Endodermal cell (in vitro differentiated cells): ENCODE results near the gene RUBCNL. TPM values are rescaled to one million over a fixed set of nuclear protein-coding genes. Genes with fewer than 3 reads are reported as not detected.

ENCODE experiments used
- DNase-seq: peaks from one replicate; pipeline ENCODE4 v3.0.0-alpha.2; 2017
- H3K27ac ChIP-seq: 2 replicates; pipeline ENCODE4 v1.5.1; 2013; ENCODE audit warnings: mild to moderate bottlenecking, low read depth, low read length, moderate library complexity
- H3K27me3 ChIP-seq: 2 replicates; pipeline ENCODE4 v1.6.1; 2013; ENCODE audit warnings: mild to moderate bottlenecking, low read length, moderate library complexity; ENCODE audit not compliant: insufficient read depth, control insufficient read depth, poor library complexity, severe bottlenecking
- H3K36me3 ChIP-seq: 2 replicates; pipeline ENCODE4 v1.7.0; 2013; ENCODE audit warnings: mild to moderate bottlenecking, low read length, moderate library complexity; ENCODE audit not compliant: control insufficient read depth, insufficient read depth
- H3K4me1 ChIP-seq: one replicate; pipeline ENCODE4 v1.7.0; 2013; ENCODE audit warnings: low read length; ENCODE audit not compliant: control insufficient read depth, insufficient read depth
- H3K4me3 ChIP-seq: 2 replicates; pipeline ENCODE4 v1.5.1; 2013; ENCODE audit warnings: mild to moderate bottlenecking, low read length, moderate library complexity
- H3K9ac ChIP-seq: 2 replicates; pipeline ENCODE4 v1.6.1; 2013; ENCODE audit warnings: mild to moderate bottlenecking, low read length, moderate library complexity; ENCODE audit not compliant: poor library complexity, severe bottlenecking; ENCODE audit errors: extremely low read depth
- H3K9me3 ChIP-seq: 2 replicates; pipeline ENCODE4 v1.6.1; 2013; ENCODE audit warnings: mild to moderate bottlenecking, low read length, moderate library complexity; ENCODE audit not compliant: control insufficient read depth
- H3K27ac Mint-ChIP-seq: 2 replicates; pipeline ENCODE4 v1.8.0; 2020; ENCODE audit warnings: mixed read lengths
- H3K27me3 Mint-ChIP-seq: 2 replicates; pipeline ENCODE4 v1.8.0; 2021; ENCODE audit warnings: mild to moderate bottlenecking, mixed read lengths; ENCODE audit not compliant: insufficient read depth
- H3K36me3 Mint-ChIP-seq: 2 replicates; pipeline ENCODE4 v1.8.0; 2020; ENCODE audit warnings: low read depth, mixed read lengths
- H3K4me1 Mint-ChIP-seq: 2 replicates; pipeline ENCODE4 v1.8.0; 2020; ENCODE audit warnings: mixed read lengths
- H3K4me3 Mint-ChIP-seq: 2 replicates; pipeline ENCODE4 v1.8.0; 2020; ENCODE audit warnings: mild to moderate bottlenecking, moderate library complexity, mixed read lengths
- H3K9me3 Mint-ChIP-seq: 2 replicates; pipeline ENCODE4 v1.8.0; 2020; ENCODE audit warnings: mild to moderate bottlenecking, mixed read lengths
- CTCF ChIP-seq: fragments of 200-600 bp; sonication (generic); conservative IDR thresholded peaks from 2 replicates; pipeline ENCODE4 v1.5.0; 2021; ENCODE audit warnings: antibody characterized with exemption, mild to moderate bottlenecking
- WGBS, 2 experiments: methylation state at CpG; one replicate each; pipeline versions ENCODE4 v1.1.5 to v1.1.7; 2013; ENCODE audit warnings: missing lambda C conversion rate in 2 of 2, mixed read lengths in 1 of 2; ENCODE audit not compliant: insufficient coverage in 1 of 2, insufficient read length in 1 of 2; 5-methylcytosine and 5-hydroxymethylcytosine counted together
- total RNA-seq, 2 donors: library from RNA; stranded (reverse); fragmentation: NEBNext Ultra II Directional in 1 of 2; extraction: Animal tissue kit (Norgen Biotek cat#: 25700) in 1 of 2; gene quantifications; 2 replicates in 1 of 2; 3 replicates in 1 of 2; pipeline ENCODE4 v1.2.1, GENCODE V29; 2021

The RUBCNL gene
- total RNA-seq, 2 donors from 2014 or later: 3.1 to 3.6 TPM

GRCh38 chr13:46378411-46378810 is 8.6 kb downstream of the RUBCNL start:
- Mint-ChIP-seq H3K4me1 (no peaks in the 10 kb centered on the region), H3K4me3 (no peak overlapping the region)
- WGBS, 2 experiments: 79 to 82% methylated on average over 1 to 2 of the region's 2 CpGs

GRCh38 chr13:46377554-46377953 is 9.5 kb downstream of the RUBCNL start:
- Histone ChIP-seq H3K4me1 (no peaks in the 10 kb centered on the region), H3K4me3 (no peak overlapping the region), H3K27ac (no peak overlapping the region), H3K27me3 (no peaks in the 10 kb centered on the region), H3K36me3 (no peaks in the 10 kb centered on the region), H3K9me3 (no peaks in the 10 kb centered on the region), H3K9ac (no peak overlapping the region)
- Mint-ChIP-seq H3K36me3 (no peaks in the 10 kb centered on the region), H3K9me3 (no peaks in the 10 kb centered on the region), H3K4me3 (no peak overlapping the region), H3K27ac (no peak overlapping the region), H3K27me3 (peaks cover 2% of the 10 kb centered on the region), H3K4me1 (no peaks in the 10 kb centered on the region)
- no peak for DNase-seq
- WGBS, 2 experiments: 93 to 100% methylated on average over 2 to 4 of the region's 4 CpGs
- no peak for TF ChIP-seq CTCF

More at GRCh38 chr13:46378411-46378810, 8.6 kb downstream of the RUBCNL start:
- no peaks in the 10 kb centered on the region for H3K9me3 Mint-ChIP-seq
- H3K4me1 ChIP-seq: no peaks in the 10 kb centered on the region
- no peaks in the 10 kb centered on the region for H3K9me3 ChIP-seq
- peaks cover 5% of the 10 kb centered on the region for H3K27me3 Mint-ChIP-seq
- no peaks in the 10 kb centered on the region for H3K36me3 ChIP-seq
- TF ChIP-seq CTCF: no peak
- H3K27ac ChIP-seq: no peak overlapping the region
- no peak for DNase-seq
- H3K27ac Mint-ChIP-seq: no peak overlapping the region
- no peak overlapping the region for H3K9ac ChIP-seq
- H3K4me3 ChIP-seq: no peak overlapping the region
- H3K36me3 Mint-ChIP-seq: no peaks in the 10 kb centered on the region
- H3K27me3 ChIP-seq: peaks cover 5% of the 10 kb centered on the region

GRCh38 chr13:46374710-46375109 is 12.3 kb downstream of the RUBCNL start:
- DNase-seq: no peak
- TF ChIP-seq CTCF: no peak
- peaks cover 2% of the 10 kb centered on the region for H3K27me3 Mint-ChIP-seq
- H3K9ac ChIP-seq: no peak overlapping the region
- H3K9me3 ChIP-seq: no peaks in the 10 kb centered on the region
- no peak overlapping the region for H3K4me3 ChIP-seq
- H3K4me1 Mint-ChIP-seq: peaks cover 16% of the 10 kb centered on the region
- H3K9me3 Mint-ChIP-seq: no peaks in the 10 kb centered on the region
- H3K27me3 ChIP-seq: no peaks in the 10 kb centered on the region
- H3K36me3 Mint-ChIP-seq: no peaks in the 10 kb centered on the region
- no peaks in the 10 kb centered on the region for H3K4me1 ChIP-seq
- no peak overlapping the region for H3K4me3 Mint-ChIP-seq
- H3K27ac ChIP-seq: no peak overlapping the region
- no peaks in the 10 kb centered on the region for H3K36me3 ChIP-seq
- WGBS, 2 experiments: 92 to 100% methylated on average over 1 to 2 of the region's 2 CpGs
- H3K27ac Mint-ChIP-seq: no peak overlapping the region
